ENCODE results near the gene ZBTB5.

The ZBTB5 gene

DNA sequence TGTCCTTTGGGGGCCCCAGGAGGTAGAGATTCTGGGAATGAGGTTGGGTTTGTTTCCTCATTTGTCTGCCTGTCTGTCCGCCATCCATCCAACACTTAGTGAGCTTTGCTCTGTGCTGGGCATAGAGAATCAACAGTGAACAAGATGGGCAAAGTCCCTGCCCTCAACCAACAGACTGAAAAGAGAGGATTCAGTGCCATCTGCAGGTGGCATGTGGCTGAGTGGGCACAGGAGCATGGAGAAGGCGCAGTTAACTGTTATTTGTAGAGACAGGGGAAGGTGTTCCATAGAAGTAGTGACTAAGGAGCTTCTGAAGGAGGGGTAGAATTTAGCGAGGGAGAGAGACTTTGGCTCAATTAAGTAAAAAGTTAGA lies 43.6 kb upstream of the ZBTB5 start:
- H3K27me3 ChIP-seq (ENCODE audit: insufficient read depth, insufficient read length) = no peaks in the 10 kb centered on the region
- no peak overlapping the region for H3K9ac ChIP-seq (ENCODE audit: insufficient read length, low read depth)
- no peak overlapping the region for H3K4me3 ChIP-seq (ENCODE audit: insufficient read length, low read depth)
- H3K36me3 ChIP-seq (ENCODE audit: insufficient read depth, insufficient read length, low read length) = peaks cover 68% of the 10 kb centered on the region
- no peak for DNase-seq (ENCODE audit: low read depth, low spot score)
- H3K4me1 ChIP-seq (ENCODE audit: insufficient read depth, insufficient read length) = peaks cover 5% of the 10 kb centered on the region
- TF ChIP-seq SUZ12 (IDR thresholded peaks at IDR 0.05; ENCODE audit: extremely low read depth, insufficient read depth, insufficient read length) (no peak), ZNF274 (IDR thresholded peaks at IDR 0.05; ENCODE audit: low read depth, low read length) (no peak), YY1 (IDR thresholded peaks at IDR 0.05; ENCODE audit: insufficient read depth, insufficient read length) (no peak)
- no peaks in the 10 kb centered on the region for H3K9me3 ChIP-seq (ENCODE audit: insufficient read depth, low read length)

GRCh38 chr9:37508135-37508833 lies 43.0 kb upstream of the ZBTB5 start:
- no peak for TF ChIP-seq ZNF274 (IDR thresholded peaks at IDR 0.05; ENCODE audit: low read depth, low read length)
- TF ChIP-seq SUZ12 (IDR thresholded peaks at IDR 0.05; ENCODE audit: extremely low read depth, insufficient read depth, insufficient read length) = no peak
- TF ChIP-seq YY1 (IDR thresholded peaks at IDR 0.05; ENCODE audit: insufficient read depth, insufficient read length) = no peak
- H3K4me3 ChIP-seq (ENCODE audit: insufficient read length, low read depth) = no peak overlapping the region
- DNase-seq (ENCODE audit: low read depth, low spot score) = no peak
- H3K36me3 ChIP-seq (ENCODE audit: insufficient read depth, insufficient read length, low read length) = peaks cover 74% of the 10 kb centered on the region
- H3K9me3 ChIP-seq (ENCODE audit: insufficient read depth, low read length) = no peaks in the 10 kb centered on the region
- peaks cover 5% of the 10 kb centered on the region for H3K4me1 ChIP-seq (ENCODE audit: insufficient read depth, insufficient read length)
- no peak overlapping the region for H3K9ac ChIP-seq (ENCODE audit: insufficient read length, low read depth)
- no peaks in the 10 kb centered on the region for H3K27me3 ChIP-seq (ENCODE audit: insufficient read depth, insufficient read length)

- Histone ChIP-seq H3K4me3 (ENCODE audit: insufficient read length, low read depth) (no peak overlapping the region), H3K4me1 (ENCODE audit: insufficient read depth, insufficient read length) (peaks cover 5% of the 10 kb centered on the region), H3K36me3 (ENCODE audit: insufficient read depth, insufficient read length, low read length) (peaks cover 80% of the 10 kb centered on the region), H3K27me3 (ENCODE audit: insufficient read depth, insufficient read length) (no peaks in the 10 kb centered on the region), H3K9ac (ENCODE audit: insufficient read length, low read depth) (no peak overlapping the region), H3K9me3 (ENCODE audit: insufficient read depth, low read length) (no peaks in the 10 kb centered on the region)
- DNase-seq (ENCODE audit: low read depth, low spot score) = no peak
- TF ChIP-seq ZNF274 (IDR thresholded peaks at IDR 0.05; ENCODE audit: low read depth, low read length) = no peak
- no peak for TF ChIP-seq YY1 (IDR thresholded peaks at IDR 0.05; ENCODE audit: insufficient read depth, insufficient read length)
- TF ChIP-seq SUZ12 (IDR thresholded peaks at IDR 0.05; ENCODE audit: extremely low read depth, insufficient read depth, insufficient read length) = no peak
These were observed 42.4 kb upstream of the ZBTB5 start for GRCh38 chr9:37507566-37508134.

DNA sequence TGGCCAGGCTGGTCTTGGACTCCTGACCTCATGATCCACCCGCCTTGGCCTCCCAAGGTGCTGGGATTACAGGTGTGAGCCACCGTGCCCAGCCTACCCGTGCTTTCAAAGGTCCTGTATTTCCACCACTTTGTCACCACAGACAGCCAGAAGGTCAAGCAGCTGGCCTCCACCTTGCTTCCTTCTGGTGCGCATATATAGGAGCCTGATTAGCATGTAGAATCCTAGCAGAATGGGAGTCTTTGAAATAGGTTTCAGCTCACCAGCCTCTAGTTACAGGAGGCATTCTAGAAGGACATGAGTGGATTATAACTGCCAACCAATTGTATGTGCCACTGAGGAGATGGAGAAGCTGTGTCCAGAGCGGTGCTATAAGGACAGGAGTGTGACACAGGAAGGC lies 39.4 kb upstream of the ZBTB5 start:
- Histone ChIP-seq H3K4me3 (ENCODE audit: insufficient read length, low read depth) (no peak overlapping the region), H3K9me3 (ENCODE audit: insufficient read depth, low read length) (no peaks in the 10 kb centered on the region), H3K36me3 (ENCODE audit: insufficient read depth, insufficient read length, low read length) (peaks cover 91% of the 10 kb centered on the region), H3K4me1 (ENCODE audit: insufficient read depth, insufficient read length) (no peaks in the 10 kb centered on the region), H3K27me3 (ENCODE audit: insufficient read depth, insufficient read length) (no peaks in the 10 kb centered on the region), H3K9ac (ENCODE audit: insufficient read length, low read depth) (no peak overlapping the region)
- DNase-seq (ENCODE audit: low read depth, low spot score) = no peak
- TF ChIP-seq YY1 (IDR thresholded peaks at IDR 0.05; ENCODE audit: insufficient read depth, insufficient read length) = no peak
- TF ChIP-seq ZNF274 (IDR thresholded peaks at IDR 0.05; ENCODE audit: low read depth, low read length) = no peak
- TF ChIP-seq SUZ12 (IDR thresholded peaks at IDR 0.05; ENCODE audit: extremely low read depth, insufficient read depth, insufficient read length) = no peak

DNA sequence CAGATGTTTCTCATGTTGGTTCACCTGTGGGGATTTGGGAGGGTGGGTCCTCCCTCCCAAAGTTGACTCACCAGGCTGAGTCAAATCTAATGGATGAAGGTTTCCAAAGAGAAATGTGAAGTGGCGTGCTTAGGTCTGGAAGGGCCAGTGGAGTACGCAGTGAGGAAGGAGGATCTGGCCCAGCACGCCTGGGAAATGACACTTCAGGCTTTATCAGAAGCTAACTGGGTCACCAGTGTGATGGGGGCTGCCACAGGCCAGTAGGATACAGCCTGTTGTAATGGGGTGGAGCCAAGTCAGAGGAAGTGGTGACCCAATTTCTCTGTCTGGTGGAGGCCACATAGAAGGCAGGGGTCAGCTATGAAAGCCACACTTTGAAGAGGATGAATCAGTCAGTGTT lies 38.5 kb upstream of the ZBTB5 start:
- no peaks in the 10 kb centered on the region for H3K9me3 ChIP-seq (ENCODE audit: insufficient read depth, low read length)
- TF ChIP-seq YY1 (IDR thresholded peaks at IDR 0.05; ENCODE audit: insufficient read depth, insufficient read length) (no peak), ZNF274 (IDR thresholded peaks at IDR 0.05; ENCODE audit: low read depth, low read length) (no peak), SUZ12 (IDR thresholded peaks at IDR 0.05; ENCODE audit: extremely low read depth, insufficient read depth, insufficient read length) (no peak)
- no peak overlapping the region for H3K4me3 ChIP-seq (ENCODE audit: insufficient read length, low read depth)
- no peaks in the 10 kb centered on the region for H3K4me1 ChIP-seq (ENCODE audit: insufficient read depth, insufficient read length)
- H3K9ac ChIP-seq (ENCODE audit: insufficient read length, low read depth) = no peak overlapping the region
- H3K36me3 ChIP-seq (ENCODE audit: insufficient read depth, insufficient read length, low read length) = peaks cover 91% of the 10 kb centered on the region
- H3K27me3 ChIP-seq (ENCODE audit: insufficient read depth, insufficient read length) = no peaks in the 10 kb centered on the region
- no peak for DNase-seq (ENCODE audit: low read depth, low spot score)

DNA sequence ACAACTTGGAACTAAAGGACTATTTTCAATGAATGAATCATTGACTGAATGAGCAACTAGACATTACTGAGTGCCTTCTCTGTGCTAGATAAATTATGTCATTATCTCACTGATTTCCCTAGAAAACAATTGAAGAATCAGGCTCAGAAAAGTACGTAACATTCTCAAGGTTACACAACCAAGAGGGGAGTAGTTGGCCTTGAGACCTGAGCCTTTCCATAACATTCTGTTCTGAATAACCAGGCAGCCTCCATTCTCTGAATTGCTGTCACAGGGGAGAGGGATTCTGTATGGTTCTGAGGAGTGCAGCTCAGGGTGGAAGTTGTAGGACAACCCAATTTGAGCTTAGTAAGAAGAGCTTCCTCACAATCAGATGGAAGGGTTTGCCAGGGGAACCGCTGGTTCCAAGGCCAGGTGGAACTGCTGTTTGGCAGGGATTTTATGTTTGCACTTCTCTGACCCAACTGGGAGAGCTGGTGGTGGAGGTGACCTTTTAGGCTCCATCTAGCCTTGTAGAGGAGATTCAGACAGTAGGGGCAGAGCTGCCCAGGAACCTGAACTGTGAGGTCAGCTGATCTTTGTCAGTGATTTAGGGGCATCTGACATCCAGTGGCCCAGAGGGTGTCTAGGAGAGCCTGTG lies 36.8 kb upstream of the ZBTB5 start:
- Histone ChIP-seq H3K4me1 (ENCODE audit: insufficient read depth, insufficient read length) (no peaks in the 10 kb centered on the region), H3K4me3 (ENCODE audit: insufficient read length, low read depth) (no peak overlapping the region), H3K27me3 (ENCODE audit: insufficient read depth, insufficient read length) (no peaks in the 10 kb centered on the region), H3K9ac (ENCODE audit: insufficient read length, low read depth) (no peak overlapping the region), H3K9me3 (ENCODE audit: insufficient read depth, low read length) (no peaks in the 10 kb centered on the region), H3K36me3 (ENCODE audit: insufficient read depth, insufficient read length, low read length) (peaks cover 92% of the 10 kb centered on the region)
- no peak for DNase-seq (ENCODE audit: low read depth, low spot score)
- TF ChIP-seq YY1 (IDR thresholded peaks at IDR 0.05; ENCODE audit: insufficient read depth, insufficient read length) (no peak), SUZ12 (IDR thresholded peaks at IDR 0.05; ENCODE audit: extremely low read depth, insufficient read depth, insufficient read length) (no peak), ZNF274 (IDR thresholded peaks at IDR 0.05; ENCODE audit: low read depth, low read length) (no peak)

- no peaks in the 10 kb centered on the region for H3K4me1 ChIP-seq (ENCODE audit: insufficient read depth, insufficient read length)
- H3K27me3 ChIP-seq (ENCODE audit: insufficient read depth, insufficient read length) = no peaks in the 10 kb centered on the region
- H3K36me3 ChIP-seq (ENCODE audit: insufficient read depth, insufficient read length, low read length) = peaks cover 95% of the 10 kb centered on the region
- TF ChIP-seq SUZ12 (IDR thresholded peaks at IDR 0.05; ENCODE audit: extremely low read depth, insufficient read depth, insufficient read length) = no peak
- TF ChIP-seq YY1 (IDR thresholded peaks at IDR 0.05; ENCODE audit: insufficient read depth, insufficient read length) = no peak
- TF ChIP-seq ZNF274 (IDR thresholded peaks at IDR 0.05; ENCODE audit: low read depth, low read length) = no peak
- H3K4me3 ChIP-seq (ENCODE audit: insufficient read length, low read depth) = no peak overlapping the region
- DNase-seq (ENCODE audit: low read depth, low spot score) = no peak
- no peak overlapping the region for H3K9ac ChIP-seq (ENCODE audit: insufficient read length, low read depth)
- H3K9me3 ChIP-seq (ENCODE audit: insufficient read depth, low read length) = no peaks in the 10 kb centered on the region
These were observed 34.0 kb upstream of the ZBTB5 start for GRCh38 chr9:37499297-37499696.
